GM21737 (cell line): ENCODE measurements around the gene MTARC2.
A peak's percentile ranks its signal among the peaks of the same experiment; 100 is the strongest.
"Not testable (repeated sequence)": the region's sequence is repeated elsewhere in the genome, so short reads cannot be mapped to it uniquely, and the experiment has no call there.

Experiments used
- ATAC-seq: cut with Tn5 transposase; IDR thresholded peaks from one replicate; pipeline ENCODE4 v1.9.1; 2021; ENCODE audit warnings: mild to moderate bottlenecking, moderate library complexity; ENCODE audit not compliant: unreplicated experiment

MTARC2 gene

GRCh38 chr1:220748089-220748934 is at the start of gene MTARC2:
TSS of gene MTARC2 (plus strand) at chr1:220748322. CDS start at chr1:220748532, 210 bp downstream.
- ATAC-seq, result peak; percentile 89

GRCh38 chr1:220698607-220699016 is 49.5 kb upstream of the MTARC2 start:
- ATAC-seq, result no peak

GRCh38 chr1:220699044-220699443 is 49.1 kb upstream of the MTARC2 start:
- no peak for ATAC-seq

- no peak for ATAC-seq
Observed at GRCh38 chr1:220700556-220701179, 47.5 kb upstream of the MTARC2 start.

GRCh38 chr1:220701974-220702373 is 46.1 kb upstream of the MTARC2 start:
- ATAC-seq, result no peak

GRCh38 chr1:220702733-220703270 is 45.3 kb upstream of the MTARC2 start:
- no peak for ATAC-seq

GRCh38 chr1:220703305-220703704 is 44.8 kb upstream of the MTARC2 start:
- ATAC-seq, result no peak

- ATAC-seq, result no peak
Observed at GRCh38 chr1:220705782-220706181, 42.3 kb upstream of the MTARC2 start.

- ATAC-seq, result no peak
Observed at GRCh38 chr1:220706480-220706879, 41.6 kb upstream of the MTARC2 start.

GRCh38 chr1:220707160-220707559 is 41.0 kb upstream of the MTARC2 start:
- no peak for ATAC-seq

GRCh38 chr1:220708244-220708643 is 39.9 kb upstream of the MTARC2 start:
- ATAC-seq, result no peak

- ATAC-seq, result no peak
Observed at GRCh38 chr1:220708936-220709801, 39.0 kb upstream of the MTARC2 start.

- ATAC-seq, result no peak
Observed at GRCh38 chr1:220710333-220710732, 37.8 kb upstream of the MTARC2 start.

GRCh38 chr1:220711056-220711809 is 36.9 kb upstream of the MTARC2 start:
- peak; percentile 82 for ATAC-seq

- ATAC-seq, result not testable (repeated sequence)
Observed at GRCh38 chr1:220715986-220716385, 32.1 kb upstream of the MTARC2 start.

GRCh38 chr1:220717800-220718640 is 30.1 kb upstream of the MTARC2 start:
- peak; percentile 64 for ATAC-seq

GRCh38 chr1:220721266-220721665 is 26.9 kb upstream of the MTARC2 start:
- not testable (repeated sequence) for ATAC-seq

- ATAC-seq, result no peak
Observed at GRCh38 chr1:220726634-220727033, 21.5 kb upstream of the MTARC2 start.

- no peak for ATAC-seq
Observed at GRCh38 chr1:220727519-220727918, 20.6 kb upstream of the MTARC2 start.
